Kidney epithelial cell (primary cell): ENCODE measurements around the gene SLC8A2. TPM values are rescaled to one million over a fixed set of nuclear protein-coding genes. Genes with fewer than 3 reads are reported as not detected.

ENCODE experiments used
- DNase-seq: peaks from one replicate; pipeline ENCODE4 v3.0.0-alpha.2; 2010; ENCODE audit warnings: low read depth
- H3K27me3 ChIP-seq: 2 replicates; pipeline ENCODE4 v1.6.0; 2011; ENCODE audit warnings: low read length; ENCODE audit not compliant: control insufficient read depth, insufficient read depth
- H3K36me3 ChIP-seq: 2 replicates; pipeline ENCODE4 v1.5.1; 2011; ENCODE audit warnings: low read length; ENCODE audit not compliant: control insufficient read depth, insufficient read depth
- H3K4me3 ChIP-seq: 2 replicates; pipeline ENCODE4 v1.5.1; 2011; ENCODE audit warnings: low read depth, mild to moderate bottlenecking, control low read depth, low read length
- CTCF ChIP-seq: IDR thresholded peaks from 2 replicates; pipeline ENCODE4 v1.5.1; 2011; ENCODE audit warnings: mild to moderate bottlenecking, moderate library complexity, low read length, control low read depth, inconsistent platforms; ENCODE audit not compliant: insufficient read depth, poor library complexity, severe bottlenecking
- total RNA-seq: library from RNA; depleted of rRNA; stranded (reverse); fragments of >200 nt; gene quantifications from 2 replicates; pipeline ENCODE4 v1.2.3, GENCODE V29; 2015

SLC8A2 gene
- not detected in 2 replicates for total RNA-seq

GRCh38 chr19:47471733-47472457 lies at the start of gene SLC8A2:
Gene SLC8A2 (minus strand): TSS chr19:47471893. CDS start chr19:47466403, 5,490 bp downstream.
- H3K4me3 ChIP-seq = no peak within 1 kb of the TSS
- TF ChIP-seq CTCF = no peak
- peaks cover 52% of the 10 kb centered on the region for H3K27me3 ChIP-seq
- peak; percentile 9 for DNase-seq
- no peaks in the 10 kb centered on the region for H3K36me3 ChIP-seq

- DNase-seq = no peak
- H3K4me3 ChIP-seq = no peak overlapping the region
- H3K36me3 ChIP-seq = no peaks in the 10 kb centered on the region
- peaks cover 9% of the 10 kb centered on the region for H3K27me3 ChIP-seq
- TF ChIP-seq CTCF = no peak
Observed at GRCh38 chr19:47520839-47521238, 49.1 kb upstream of the SLC8A2 start.

- no peak for TF ChIP-seq CTCF
- peaks cover 9% of the 10 kb centered on the region for H3K27me3 ChIP-seq
- no peak for DNase-seq
- no peak overlapping the region for H3K4me3 ChIP-seq
- H3K36me3 ChIP-seq = no peaks in the 10 kb centered on the region
Observed at GRCh38 chr19:47520343-47520806, 48.7 kb upstream of the SLC8A2 start.

GRCh38 chr19:47518854-47519253 lies 47.2 kb upstream of the SLC8A2 start:
- no peak for TF ChIP-seq CTCF
- H3K4me3 ChIP-seq = no peak overlapping the region
- H3K27me3 ChIP-seq = peaks cover 9% of the 10 kb centered on the region
- no peaks in the 10 kb centered on the region for H3K36me3 ChIP-seq
- no peak for DNase-seq

- Histone ChIP-seq H3K4me3 (no peak overlapping the region), H3K27me3 (peaks cover 6% of the 10 kb centered on the region), H3K36me3 (no peaks in the 10 kb centered on the region)
- DNase-seq = no peak
- TF ChIP-seq CTCF = no peak
Observed at GRCh38 chr19:47518139-47518538, 46.4 kb upstream of the SLC8A2 start.
